HG03097 (cell line): ENCODE data around the gene ATP2B2.

ENCODE experiments used
- ATAC-seq: cut with Tn5 transposase; IDR thresholded peaks from one replicate; pipeline ENCODE4 v1.9.1; 2021; ENCODE audit not compliant: unreplicated experiment, low FRiP score

ATP2B2 gene

GRCh38 chr3:10337323-10338163, 167.8 kb downstream of the ATP2B2 start:
- ATAC-seq = no peak

GRCh38 chr3:10336761-10337160, 168.6 kb downstream of the ATP2B2 start:
- ATAC-seq = no peak

- ATAC-seq = no peak
These were observed 169.3 kb downstream of the ATP2B2 start for GRCh38 chr3:10335871-10336622.

- no peak for ATAC-seq
These were observed 170.1 kb downstream of the ATP2B2 start for GRCh38 chr3:10335190-10335738.

- no peak for ATAC-seq
These were observed 170.9 kb downstream of the ATP2B2 start for GRCh38 chr3:10334459-10334858.

- no peak for ATAC-seq
These were observed 171.3 kb downstream of the ATP2B2 start for GRCh38 chr3:10334042-10334441.

GRCh38 chr3:10333349-10333650, 172.1 kb downstream of the ATP2B2 start:
- ATAC-seq = no peak

GRCh38 chr3:10332481-10333348, 172.7 kb downstream of the ATP2B2 start:
- no peak for ATAC-seq

- ATAC-seq = no peak
These were observed 174.1 kb downstream of the ATP2B2 start for GRCh38 chr3:10331320-10331719.

- no peak for ATAC-seq
These were observed 175.1 kb downstream of the ATP2B2 start for GRCh38 chr3:10330319-10330718.

- no peak for ATAC-seq
These were observed 175.8 kb downstream of the ATP2B2 start for GRCh38 chr3:10329495-10330015.

GRCh38 chr3:10328460-10329071, 176.8 kb downstream of the ATP2B2 start:
- no peak for ATAC-seq

GRCh38 chr3:10327592-10327991, 177.8 kb downstream of the ATP2B2 start:
- ATAC-seq = no peak

GRCh38 chr3:10322352-10322710, 183.1 kb downstream of the ATP2B2 start:
- no peak for ATAC-seq

- no peak for ATAC-seq
These were observed 183.6 kb downstream of the ATP2B2 start for GRCh38 chr3:10321630-10322351.

- ATAC-seq = no peak
These were observed 185.1 kb downstream of the ATP2B2 start for GRCh38 chr3:10320320-10320677.

- no peak for ATAC-seq
These were observed 185.6 kb downstream of the ATP2B2 start for GRCh38 chr3:10319804-10320203.

- no peak for ATAC-seq
These were observed 186.1 kb downstream of the ATP2B2 start for GRCh38 chr3:10319251-10319650.

GRCh38 chr3:10317961-10318350, 187.4 kb downstream of the ATP2B2 start:
- no peak for ATAC-seq
